GM23338 (cell line): ENCODE results near the gene SHROOM2. TPM values are rescaled to one million over a fixed set of nuclear protein-coding genes. Genes with fewer than 3 reads are reported as not detected.

Experiments used
- ATAC-seq: fragments of 200-7000 bp; cut with Tn5 transposase; 3 replicates; pipeline ENCODE4 v1.9.1; 2020
- DNase-seq: peaks from one replicate; pipeline ENCODE4 v3.0.0-alpha.2; 2015; ENCODE audit warnings: low spot score
- H2AFZ ChIP-seq: fragments of 200-600 bp; sonication (generic); 2 replicates; pipeline ENCODE4 v1.8.0; 2016; ENCODE audit warnings: antibody characterized with exemption, mild to moderate bottlenecking, moderate library complexity
- H3F3A ChIP-seq: fragments of 200-600 bp; sonication (generic); replicated peaks from 2 replicates; pipeline ENCODE4 v1.8.0; 2017; ENCODE audit warnings: antibody characterized with exemption, mixed run types, low read depth
- H3K27ac ChIP-seq: fragments of 200-600 bp; sonication (generic); 2 replicates; pipeline ENCODE4 v1.6.1; 2016; ENCODE audit warnings: low read depth
- H3K27me3 ChIP-seq: fragments of 200-600 bp; sonication (generic); 2 replicates; pipeline ENCODE4 v1.8.0; 2016; ENCODE audit warnings: mild to moderate bottlenecking, mixed run types, moderate library complexity; ENCODE audit not compliant: insufficient read depth
- H3K36me3 ChIP-seq: fragments of 200-600 bp; sonication (generic); 2 replicates; pipeline ENCODE4 v1.8.0; 2016; ENCODE audit warnings: mild to moderate bottlenecking; ENCODE audit not compliant: insufficient read depth
- H3K4me1 ChIP-seq: fragments of 200-600 bp; sonication (generic); 2 replicates; pipeline ENCODE4 v1.8.0; 2016; ENCODE audit warnings: mild to moderate bottlenecking, moderate library complexity; ENCODE audit not compliant: insufficient read depth
- H3K4me2 ChIP-seq: fragments of 200-600 bp; sonication (generic); 2 replicates; pipeline ENCODE4 v1.7.1; 2017; ENCODE audit warnings: mixed run types
- H3K4me3 ChIP-seq: fragments of 200-600 bp; sonication (generic); 2 replicates; pipeline ENCODE4 v1.6.1; 2016; ENCODE audit warnings: mixed run types
- H3K79me2 ChIP-seq: fragments of 200-600 bp; sonication (generic); replicated peaks from 2 replicates; pipeline ENCODE4 v1.8.0; 2017; ENCODE audit warnings: mild to moderate bottlenecking; ENCODE audit not compliant: insufficient read depth
- H3K9me2 ChIP-seq: fragments of 200-600 bp; sonication (generic); 2 replicates; pipeline ENCODE4 v1.8.0; 2017; ENCODE audit not compliant: insufficient read depth
- H4K20me1 ChIP-seq: fragments of 200-600 bp; sonication (generic); replicated peaks from 2 replicates; pipeline ENCODE4 v1.8.0; 2017; ENCODE audit warnings: mild to moderate bottlenecking; ENCODE audit not compliant: insufficient read depth
- H3K27ac Mint-ChIP-seq: 2 replicates; pipeline ENCODE4 v1.8.0; 2020; ENCODE audit warnings: inconsistent platforms, mild to moderate bottlenecking, moderate library complexity, mixed read lengths
- H3K27me3 Mint-ChIP-seq: 3 replicates; pipeline ENCODE4 v1.8.0; 2022; ENCODE audit warnings: low read depth, mild to moderate bottlenecking, moderate library complexity, mixed read lengths, inconsistent platforms; ENCODE audit not compliant: insufficient read depth, poor library complexity
- H3K36me3 Mint-ChIP-seq: 3 replicates; pipeline ENCODE4 v1.8.0; 2021; ENCODE audit warnings: low read depth, mild to moderate bottlenecking, inconsistent platforms, moderate library complexity, mixed read lengths
- H3K4me1 Mint-ChIP-seq: 3 replicates; pipeline ENCODE4 v1.8.0; 2020; ENCODE audit warnings: mild to moderate bottlenecking, inconsistent platforms, mixed read lengths
- H3K4me3 Mint-ChIP-seq: 3 replicates; pipeline ENCODE4 v1.8.0; 2021; ENCODE audit warnings: moderate library complexity, mild to moderate bottlenecking, inconsistent platforms, mixed read lengths
- H3K9me3 Mint-ChIP-seq: 3 replicates; pipeline ENCODE4 v1.8.0; 2020; ENCODE audit warnings: moderate library complexity, mild to moderate bottlenecking, inconsistent platforms, mixed read lengths
- EZH2 ChIP-seq: fragments of 200-600 bp; sonication (generic); IDR thresholded peaks from one replicate; pipeline ENCODE4 v1.8.0; 2017; ENCODE audit warnings: antibody characterized with exemption, mild to moderate bottlenecking, low read depth; ENCODE audit not compliant: unreplicated experiment
- NANOG ChIP-seq: IDR thresholded peaks from 2 replicates; pipeline ENCODE4 v1.6.1; 2016; ENCODE audit warnings: antibody characterized with exemption, borderline replicate concordance
- polyA plus RNA-seq: library from polyadenylated mRNA; unstranded; fragments of >200 nt; fragmentation: Nextera tagmentation; extraction: Ambion mirVana; gene quantifications from 2 replicates; pipeline ENCODE4 v1.2.1, GENCODE V29; 2016
- total RNA-seq: library from RNA; depleted of rRNA; stranded (reverse); fragments of >200 nt; shearing (Covaris generic); gene quantifications from 2 replicates; pipeline ENCODE4 v1.2.3, GENCODE V29; 2014
- TF ChIP-seq, protein P1 (sequence below): IDR thresholded peaks from one replicate; pipeline ENCODE4 v1.6.1; 2018; ENCODE audit warnings: antibody characterized with exemption; ENCODE audit not compliant: unreplicated experiment
- TF ChIP-seq, protein P2 (sequence below), 2 experiments: fragments of 200-600 bp in 1 of 2; sonication (generic) in 1 of 2; conservative IDR thresholded peaks; 2 replicates each; pipeline versions ENCODE4 v1.5.1 to v1.6.1; 2016 to 2017; ENCODE audit warnings: antibody characterized with exemption in 2 of 2, low read depth in 2 of 2, mild to moderate bottlenecking in 2 of 2, moderate library complexity in 1 of 2
- TF ChIP-seq, protein P3 (sequence below): fragments of 250-450 bp; sonication (Bioruptor Pico); IDR thresholded peaks from 2 replicates; pipeline ENCODE4 v1.5.0; 2020; ENCODE audit warnings: mild to moderate bottlenecking, moderate library complexity

SHROOM2 gene
- total and polyA plus RNA-seq, 2 experiments from 2014 or later, result 3.5 to 15.8 TPM

GRCh38 chrX:9882669-9883446 is 96.6 kb downstream of the SHROOM2 start:
- H3K27ac ChIP-seq, result no peak overlapping the region
- no peaks in the 10 kb centered on the region for H3F3A ChIP-seq
- peaks cover 10% of the 10 kb centered on the region for H3K4me1 Mint-ChIP-seq
- no peaks in the 10 kb centered on the region for H3K9me2 ChIP-seq
- H3K4me1 ChIP-seq, result no peaks in the 10 kb centered on the region
- no peaks in the 10 kb centered on the region for H3K27me3 ChIP-seq
- H3K36me3 ChIP-seq, result no peaks in the 10 kb centered on the region
- no peaks in the 10 kb centered on the region for H3K79me2 ChIP-seq
- H3K27ac Mint-ChIP-seq, result peak overlapping the region; percentile 52; the same call in 1 of the 2 replicates
- no peaks in the 10 kb centered on the region for H3K9me3 Mint-ChIP-seq
- no peak for DNase-seq
- H3K36me3 Mint-ChIP-seq, result peaks cover 5% of the 10 kb centered on the region; the same call in 2 of the 3 replicates
- no peaks in the 10 kb centered on the region for H3K27me3 Mint-ChIP-seq
- no peak overlapping the region for H2AFZ ChIP-seq
- TF ChIP-seq NANOG (no peak), EZH2 (no peak)
- TF ChIP-seq, protein P1, sequence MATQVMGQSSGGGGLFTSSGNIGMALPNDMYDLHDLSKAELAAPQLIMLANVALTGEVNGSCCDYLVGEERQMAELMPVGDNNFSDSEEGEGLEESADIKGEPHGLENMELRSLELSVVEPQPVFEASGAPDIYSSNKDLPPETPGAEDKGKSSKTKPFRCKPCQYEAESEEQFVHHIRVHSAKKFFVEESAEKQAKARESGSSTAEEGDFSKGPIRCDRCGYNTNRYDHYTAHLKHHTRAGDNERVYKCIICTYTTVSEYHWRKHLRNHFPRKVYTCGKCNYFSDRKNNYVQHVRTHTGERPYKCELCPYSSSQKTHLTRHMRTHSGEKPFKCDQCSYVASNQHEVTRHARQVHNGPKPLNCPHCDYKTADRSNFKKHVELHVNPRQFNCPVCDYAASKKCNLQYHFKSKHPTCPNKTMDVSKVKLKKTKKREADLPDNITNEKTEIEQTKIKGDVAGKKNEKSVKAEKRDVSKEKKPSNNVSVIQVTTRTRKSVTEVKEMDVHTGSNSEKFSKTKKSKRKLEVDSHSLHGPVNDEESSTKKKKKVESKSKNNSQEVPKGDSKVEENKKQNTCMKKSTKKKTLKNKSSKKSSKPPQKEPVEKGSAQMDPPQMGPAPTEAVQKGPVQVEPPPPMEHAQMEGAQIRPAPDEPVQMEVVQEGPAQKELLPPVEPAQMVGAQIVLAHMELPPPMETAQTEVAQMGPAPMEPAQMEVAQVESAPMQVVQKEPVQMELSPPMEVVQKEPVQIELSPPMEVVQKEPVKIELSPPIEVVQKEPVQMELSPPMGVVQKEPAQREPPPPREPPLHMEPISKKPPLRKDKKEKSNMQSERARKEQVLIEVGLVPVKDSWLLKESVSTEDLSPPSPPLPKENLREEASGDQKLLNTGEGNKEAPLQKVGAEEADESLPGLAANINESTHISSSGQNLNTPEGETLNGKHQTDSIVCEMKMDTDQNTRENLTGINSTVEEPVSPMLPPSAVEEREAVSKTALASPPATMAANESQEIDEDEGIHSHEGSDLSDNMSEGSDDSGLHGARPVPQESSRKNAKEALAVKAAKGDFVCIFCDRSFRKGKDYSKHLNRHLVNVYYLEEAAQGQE, result no peak
- TF ChIP-seq, protein P2, sequence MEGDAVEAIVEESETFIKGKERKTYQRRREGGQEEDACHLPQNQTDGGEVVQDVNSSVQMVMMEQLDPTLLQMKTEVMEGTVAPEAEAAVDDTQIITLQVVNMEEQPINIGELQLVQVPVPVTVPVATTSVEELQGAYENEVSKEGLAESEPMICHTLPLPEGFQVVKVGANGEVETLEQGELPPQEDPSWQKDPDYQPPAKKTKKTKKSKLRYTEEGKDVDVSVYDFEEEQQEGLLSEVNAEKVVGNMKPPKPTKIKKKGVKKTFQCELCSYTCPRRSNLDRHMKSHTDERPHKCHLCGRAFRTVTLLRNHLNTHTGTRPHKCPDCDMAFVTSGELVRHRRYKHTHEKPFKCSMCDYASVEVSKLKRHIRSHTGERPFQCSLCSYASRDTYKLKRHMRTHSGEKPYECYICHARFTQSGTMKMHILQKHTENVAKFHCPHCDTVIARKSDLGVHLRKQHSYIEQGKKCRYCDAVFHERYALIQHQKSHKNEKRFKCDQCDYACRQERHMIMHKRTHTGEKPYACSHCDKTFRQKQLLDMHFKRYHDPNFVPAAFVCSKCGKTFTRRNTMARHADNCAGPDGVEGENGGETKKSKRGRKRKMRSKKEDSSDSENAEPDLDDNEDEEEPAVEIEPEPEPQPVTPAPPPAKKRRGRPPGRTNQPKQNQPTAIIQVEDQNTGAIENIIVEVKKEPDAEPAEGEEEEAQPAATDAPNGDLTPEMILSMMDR (conservative IDR thresholded peaks at IDR 0.05; ENCODE audit: low read depth in 2 of 2), result peak; percentile 18 to 20; a peak in 1 of 4 replicates
- no peak overlapping the region for H3K4me2 ChIP-seq
- H3K4me3 Mint-ChIP-seq, result no peak overlapping the region
- no peak overlapping the region for H3K4me3 ChIP-seq
- no peak for ATAC-seq
- H4K20me1 ChIP-seq, result no peaks in the 10 kb centered on the region

- Histone ChIP-seq H3K27ac (no peak overlapping the region), H3F3A (no peaks in the 10 kb centered on the region), H3K4me2 (no peak overlapping the region), H3K79me2 (no peaks in the 10 kb centered on the region), H3K4me1 (no peaks in the 10 kb centered on the region), H4K20me1 (0 out of 2 replicates have a peak, but pooled peaks cover 1% of the 10 kb centered on the region), H3K36me3 (no peaks in the 10 kb centered on the region), H3K27me3 (no peaks in the 10 kb centered on the region), H3K4me3 (no peak overlapping the region), H2AFZ (no peak overlapping the region), H3K9me2 (no peaks in the 10 kb centered on the region)
- DNase-seq (no peak), ATAC-seq (no peak)
- Mint-ChIP-seq H3K4me1 (peaks cover 12% of the 10 kb centered on the region), H3K9me3 (no peaks in the 10 kb centered on the region), H3K27me3 (peaks cover 3% of the 10 kb centered on the region), H3K36me3 (peaks cover 5% of the 10 kb centered on the region; the same call in 2 of the 3 replicates), H3K27ac (no peak overlapping the region), H3K4me3 (no peak overlapping the region)
- TF ChIP-seq, protein P3, sequence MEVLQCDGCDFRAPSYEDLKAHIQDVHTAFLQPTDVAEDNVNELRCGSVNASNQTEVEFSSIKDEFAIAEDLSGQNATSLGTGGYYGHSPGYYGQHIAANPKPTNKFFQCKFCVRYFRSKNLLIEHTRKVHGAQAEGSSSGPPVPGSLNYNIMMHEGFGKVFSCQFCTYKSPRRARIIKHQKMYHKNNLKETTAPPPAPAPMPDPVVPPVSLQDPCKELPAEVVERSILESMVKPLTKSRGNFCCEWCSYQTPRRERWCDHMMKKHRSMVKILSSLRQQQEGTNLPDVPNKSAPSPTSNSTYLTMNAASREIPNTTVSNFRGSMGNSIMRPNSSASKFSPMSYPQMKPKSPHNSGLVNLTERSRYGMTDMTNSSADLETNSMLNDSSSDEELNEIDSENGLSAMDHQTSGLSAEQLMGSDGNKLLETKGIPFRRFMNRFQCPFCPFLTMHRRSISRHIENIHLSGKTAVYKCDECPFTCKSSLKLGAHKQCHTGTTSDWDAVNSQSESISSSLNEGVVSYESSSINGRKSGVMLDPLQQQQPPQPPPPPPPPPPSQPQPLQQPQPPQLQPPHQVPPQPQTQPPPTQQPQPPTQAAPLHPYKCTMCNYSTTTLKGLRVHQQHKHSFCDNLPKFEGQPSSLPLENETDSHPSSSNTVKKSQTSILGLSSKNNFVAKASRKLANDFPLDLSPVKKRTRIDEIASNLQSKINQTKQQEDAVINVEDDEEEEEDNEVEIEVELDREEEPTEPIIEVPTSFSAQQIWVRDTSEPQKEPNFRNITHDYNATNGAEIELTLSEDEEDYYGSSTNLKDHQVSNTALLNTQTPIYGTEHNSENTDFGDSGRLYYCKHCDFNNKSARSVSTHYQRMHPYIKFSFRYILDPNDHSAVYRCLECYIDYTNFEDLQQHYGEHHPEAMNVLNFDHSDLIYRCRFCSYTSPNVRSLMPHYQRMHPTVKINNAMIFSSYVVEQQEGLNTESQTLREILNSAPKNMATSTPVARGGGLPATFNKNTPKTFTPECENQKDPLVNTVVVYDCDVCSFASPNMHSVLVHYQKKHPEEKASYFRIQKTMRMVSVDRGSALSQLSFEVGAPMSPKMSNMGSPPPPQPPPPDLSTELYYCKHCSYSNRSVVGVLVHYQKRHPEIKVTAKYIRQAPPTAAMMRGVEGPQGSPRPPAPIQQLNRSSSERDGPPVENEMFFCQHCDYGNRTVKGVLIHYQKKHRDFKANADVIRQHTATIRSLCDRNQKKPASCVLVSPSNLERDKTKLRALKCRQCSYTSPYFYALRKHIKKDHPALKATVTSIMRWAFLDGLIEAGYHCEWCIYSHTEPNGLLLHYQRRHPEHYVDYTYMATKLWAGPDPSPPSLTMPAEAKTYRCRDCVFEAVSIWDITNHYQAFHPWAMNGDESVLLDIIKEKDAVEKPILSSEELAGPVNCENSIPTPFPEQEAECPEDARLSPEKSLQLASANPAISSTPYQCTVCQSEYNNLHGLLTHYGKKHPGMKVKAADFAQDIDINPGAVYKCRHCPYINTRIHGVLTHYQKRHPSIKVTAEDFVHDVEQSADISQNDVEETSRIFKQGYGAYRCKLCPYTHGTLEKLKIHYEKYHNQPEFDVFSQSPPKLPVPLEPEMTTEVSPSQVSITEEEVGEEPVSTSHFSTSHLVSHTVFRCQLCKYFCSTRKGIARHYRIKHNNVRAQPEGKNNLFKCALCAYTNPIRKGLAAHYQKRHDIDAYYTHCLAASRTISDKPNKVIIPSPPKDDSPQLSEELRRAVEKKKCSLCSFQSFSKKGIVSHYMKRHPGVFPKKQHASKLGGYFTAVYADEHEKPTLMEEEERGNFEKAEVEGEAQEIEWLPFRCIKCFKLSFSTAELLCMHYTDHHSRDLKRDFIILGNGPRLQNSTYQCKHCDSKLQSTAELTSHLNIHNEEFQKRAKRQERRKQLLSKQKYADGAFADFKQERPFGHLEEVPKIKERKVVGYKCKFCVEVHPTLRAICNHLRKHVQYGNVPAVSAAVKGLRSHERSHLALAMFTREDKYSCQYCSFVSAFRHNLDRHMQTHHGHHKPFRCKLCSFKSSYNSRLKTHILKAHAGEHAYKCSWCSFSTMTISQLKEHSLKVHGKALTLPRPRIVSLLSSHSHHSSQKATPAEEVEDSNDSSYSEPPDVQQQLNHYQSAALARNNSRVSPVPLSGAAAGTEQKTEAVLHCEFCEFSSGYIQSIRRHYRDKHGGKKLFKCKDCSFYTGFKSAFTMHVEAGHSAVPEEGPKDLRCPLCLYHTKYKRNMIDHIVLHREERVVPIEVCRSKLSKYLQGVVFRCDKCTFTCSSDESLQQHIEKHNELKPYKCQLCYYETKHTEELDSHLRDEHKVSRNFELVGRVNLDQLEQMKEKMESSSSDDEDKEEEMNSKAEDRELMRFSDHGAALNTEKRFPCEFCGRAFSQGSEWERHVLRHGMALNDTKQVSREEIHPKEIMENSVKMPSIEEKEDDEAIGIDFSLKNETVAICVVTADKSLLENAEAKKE (CRISPR knock-in tag), result no peak
Measured at GRCh38 chrX:9884031-9884779, 98.0 kb downstream of the SHROOM2 start.
